Breast epithelium (tissue), 4 donors: ENCODE results near the gene DNMT3A. TPM values are rescaled to one million over a fixed set of nuclear protein-coding genes. Genes with fewer than 3 reads are reported as not detected.

Experiments
- DNase-seq, 2 donors: peaks; one replicate each; pipeline ENCODE4 v3.0.0-alpha.2; 2019; ENCODE audit warnings: low spot score in 2 of 2
- H3K27ac ChIP-seq, 2 donors: fragments of 200-600 bp; sonication (generic) in 1 of 2; one replicate each; pipeline ENCODE4 v1.5.1; 2016 to 2019; ENCODE audit warnings: mild to moderate bottlenecking in 1 of 2
- H3K27me3 ChIP-seq, 2 donors: fragments of 200-600 bp; sonication (generic) in 1 of 2; one replicate each; pipeline versions ENCODE4 v1.5.1 to v1.6.0; 2017 to 2019; ENCODE audit warnings: control low read depth in 1 of 2, mild to moderate bottlenecking in 1 of 2
- H3K36me3 ChIP-seq: fragments of 200-600 bp; one replicate; pipeline ENCODE4 v1.5.1; 2019
- H3K4me1 ChIP-seq, 2 donors: fragments of 200-600 bp; sonication (generic); one replicate each; pipeline ENCODE4 v1.5.1; 2016 to 2019; ENCODE audit warnings: control low read depth in 1 of 2
- H3K4me3 ChIP-seq, 3 donors: fragments of 200-600 bp; sonication (generic); 1 replicate in 2 of 3; 2 replicates in 1 of 3; pipeline ENCODE4 v1.5.1; 2016 to 2019; ENCODE audit warnings: mild to moderate bottlenecking in 3 of 3, moderate library complexity in 2 of 3
- H3K9me3 ChIP-seq, 2 donors: fragments of 200-600 bp; sonication (generic) in 1 of 2; one replicate each; pipeline ENCODE4 v1.5.1; 2016 to 2019; ENCODE audit warnings: control low read depth in 1 of 2
- POLR2A ChIP-seq: fragments of 450-650 bp; IDR thresholded peaks from one replicate; pipeline ENCODE4 v1.6.1; 2016; ENCODE audit warnings: antibody characterized with exemption, mild to moderate bottlenecking, moderate library complexity
- POLR2AphosphoS5 ChIP-seq, 3 donors: sonication (generic); formaldehyde crosslinking; IDR thresholded peaks; one replicate each; pipeline ENCODE4 v1.6.1; 2017; ENCODE audit warnings: antibody characterized with exemption in 3 of 3
- intact Hi-C: fragments of 100-400 bp; cut with DNase I; formaldehyde crosslinking; loops from one replicate; pipeline ENCODE4 v1.15.1; 2023; ENCODE audit warnings: low total_unique reads
- total RNA-seq, 3 donors: library from RNA; depleted of rRNA; stranded (reverse); fragments of >200 nt; gene quantifications; one replicate each; pipeline ENCODE4 v1.1.0, GENCODE V29; 2016
- TF ChIP-seq, protein P1 (sequence below), 3 donors: fragments of 450-650 bp; IDR thresholded peaks; one replicate each; pipeline ENCODE4 v1.5.1; 2016 to 2017; ENCODE audit warnings: antibody characterized with exemption in 3 of 3, mild to moderate bottlenecking in 3 of 3, moderate library complexity in 3 of 3

The DNMT3A gene
- total RNA-seq, 3 donors from 2014 or later, result 8.2 to 21.7 (median 20.0) TPM

DNA sequence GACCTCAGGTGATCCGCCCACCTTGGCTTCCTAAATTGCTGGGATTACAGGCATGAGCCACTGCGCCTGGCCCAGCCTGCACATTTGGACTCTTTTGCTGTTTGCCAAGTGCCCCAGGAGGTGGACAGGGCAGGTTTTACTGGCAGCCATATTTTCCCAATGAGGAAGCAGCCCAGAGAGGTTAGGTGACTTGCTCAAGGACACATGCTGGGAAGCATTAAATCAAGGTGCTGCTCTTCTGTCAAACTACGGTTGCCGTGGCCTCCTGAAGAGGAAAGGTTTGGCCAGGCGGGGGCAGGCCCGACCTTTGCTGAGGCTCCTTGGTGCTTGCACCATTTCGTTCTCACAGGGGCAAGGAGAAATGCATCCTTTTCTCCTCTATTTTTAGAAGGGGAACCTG, 44.0 kb downstream of the DNMT3A start:
- Histone ChIP-seq H3K36me3 (no peaks in the 10 kb centered on the region), H3K27me3 (no peaks in the 10 kb centered on the region), H3K9me3 (no peaks in the 10 kb centered on the region), H3K27ac (no peak overlapping the region), H3K4me1 (peaks cover 0 to 16% of the 10 kb centered on the region in 2 donors), H3K4me3 (no peak overlapping the region)
- intact Hi-C loops, result no loop called here
- TF ChIP-seq, protein P1, sequence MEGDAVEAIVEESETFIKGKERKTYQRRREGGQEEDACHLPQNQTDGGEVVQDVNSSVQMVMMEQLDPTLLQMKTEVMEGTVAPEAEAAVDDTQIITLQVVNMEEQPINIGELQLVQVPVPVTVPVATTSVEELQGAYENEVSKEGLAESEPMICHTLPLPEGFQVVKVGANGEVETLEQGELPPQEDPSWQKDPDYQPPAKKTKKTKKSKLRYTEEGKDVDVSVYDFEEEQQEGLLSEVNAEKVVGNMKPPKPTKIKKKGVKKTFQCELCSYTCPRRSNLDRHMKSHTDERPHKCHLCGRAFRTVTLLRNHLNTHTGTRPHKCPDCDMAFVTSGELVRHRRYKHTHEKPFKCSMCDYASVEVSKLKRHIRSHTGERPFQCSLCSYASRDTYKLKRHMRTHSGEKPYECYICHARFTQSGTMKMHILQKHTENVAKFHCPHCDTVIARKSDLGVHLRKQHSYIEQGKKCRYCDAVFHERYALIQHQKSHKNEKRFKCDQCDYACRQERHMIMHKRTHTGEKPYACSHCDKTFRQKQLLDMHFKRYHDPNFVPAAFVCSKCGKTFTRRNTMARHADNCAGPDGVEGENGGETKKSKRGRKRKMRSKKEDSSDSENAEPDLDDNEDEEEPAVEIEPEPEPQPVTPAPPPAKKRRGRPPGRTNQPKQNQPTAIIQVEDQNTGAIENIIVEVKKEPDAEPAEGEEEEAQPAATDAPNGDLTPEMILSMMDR (IDR thresholded peaks at IDR 0.05), result no peak
- TF ChIP-seq POLR2AphosphoS5 (IDR thresholded peaks at IDR 0.05) (no peak), POLR2A (no peak)
- DNase-seq, result no peak

GRCh38 chr2:25295621-25296020, 46.1 kb downstream of the DNMT3A start:
- peak overlapping the region in 1 of 3 donors; percentile 44 for H3K4me3 ChIP-seq
- H3K27ac ChIP-seq, result peak overlapping the region; percentile 79 to 84

DNA sequence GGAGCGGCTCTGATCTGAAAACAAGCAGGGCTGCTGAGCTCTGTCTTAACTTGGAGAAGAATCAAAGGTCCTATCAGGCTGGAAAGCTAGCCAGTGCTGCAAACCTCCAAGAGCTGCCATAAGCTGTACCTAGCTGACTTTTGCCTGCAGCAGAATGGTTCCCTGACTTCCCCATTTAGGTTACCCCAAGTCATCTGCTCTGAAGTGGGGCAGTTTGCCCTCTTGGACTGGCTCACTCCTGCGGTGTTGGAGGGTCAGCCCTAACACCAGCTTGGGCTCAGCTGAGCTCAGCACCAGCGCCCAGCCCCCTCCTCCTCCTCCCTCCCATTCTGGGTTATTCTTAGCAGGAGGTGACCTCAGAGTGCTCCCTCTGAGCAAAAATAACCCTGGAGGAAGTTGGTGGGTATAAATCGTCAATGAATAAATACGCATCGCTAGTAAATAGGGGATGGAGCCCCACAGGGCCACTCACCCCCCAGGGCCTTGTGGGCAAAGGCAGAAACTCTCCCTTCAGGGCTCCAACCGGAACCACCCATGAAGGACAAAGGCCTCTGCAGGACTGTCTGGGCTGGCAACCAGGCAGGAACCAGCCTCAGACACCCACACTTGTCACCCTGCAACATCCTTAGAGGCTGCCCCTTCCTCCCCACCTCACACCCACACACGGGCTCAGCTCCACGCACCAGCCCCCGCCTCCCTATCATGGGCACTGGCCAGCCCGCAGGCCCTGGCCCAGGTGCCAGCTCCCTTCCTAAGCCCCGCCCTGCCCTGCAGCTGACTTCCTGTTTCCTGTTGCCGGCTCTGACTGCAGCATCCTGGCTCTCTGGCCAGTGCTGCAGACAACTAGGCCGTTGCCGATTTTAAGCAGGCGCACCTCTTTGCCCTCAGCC, 46.9 kb downstream of the DNMT3A start:
- intact Hi-C loops, result no loop called here
- no peak for TF ChIP-seq POLR2AphosphoS5 (IDR thresholded peaks at IDR 0.05)
- TF ChIP-seq, protein P1 (IDR thresholded peaks at IDR 0.05), result no peak
- TF ChIP-seq POLR2A, result no peak
- Histone ChIP-seq H3K9me3 (no peaks in the 10 kb centered on the region), H3K36me3 (no peaks in the 10 kb centered on the region), H3K27me3 (no peaks in the 10 kb centered on the region), H3K4me1 (peaks cover 0 to 16% of the 10 kb centered on the region in 2 donors), H3K27ac (peak overlapping the region; percentile 79 to 84), H3K4me3 (peak overlapping the region in 1 of 3 donors; percentile 44)
- DNase-seq, result peak; percentile 47 to 61

More at GRCh38 chr2:25295621-25296020, 46.1 kb downstream of the DNMT3A start:
- Histone ChIP-seq H3K36me3 (no peaks in the 10 kb centered on the region), H3K9me3 (no peaks in the 10 kb centered on the region), H3K4me1 (peaks cover 0 to 16% of the 10 kb centered on the region in 2 donors), H3K27me3 (no peaks in the 10 kb centered on the region)
- intact Hi-C loops, result no loop called here
- TF ChIP-seq POLR2AphosphoS5 (IDR thresholded peaks at IDR 0.05), result no peak
- no peak for TF ChIP-seq POLR2A
- TF ChIP-seq, protein P1 (IDR thresholded peaks at IDR 0.05), result no peak
- no peak for DNase-seq

GRCh38 chr2:25293958-25294562, 47.7 kb downstream of the DNMT3A start:
- no peaks in the 10 kb centered on the region for H3K27me3 ChIP-seq
- peak overlapping the region; percentile 79 to 84 for H3K27ac ChIP-seq
- DNase-seq, result no peak
- no peaks in the 10 kb centered on the region for H3K9me3 ChIP-seq
- no peaks in the 10 kb centered on the region for H3K36me3 ChIP-seq
- peaks cover 0 to 16% of the 10 kb centered on the region in 2 donors for H3K4me1 ChIP-seq
- H3K4me3 ChIP-seq, result no peak overlapping the region
- intact Hi-C loops, result no loop called here
- TF ChIP-seq, protein P1 (IDR thresholded peaks at IDR 0.05), result no peak
- TF ChIP-seq POLR2A (no peak), POLR2AphosphoS5 (IDR thresholded peaks at IDR 0.05) (no peak)

DNA sequence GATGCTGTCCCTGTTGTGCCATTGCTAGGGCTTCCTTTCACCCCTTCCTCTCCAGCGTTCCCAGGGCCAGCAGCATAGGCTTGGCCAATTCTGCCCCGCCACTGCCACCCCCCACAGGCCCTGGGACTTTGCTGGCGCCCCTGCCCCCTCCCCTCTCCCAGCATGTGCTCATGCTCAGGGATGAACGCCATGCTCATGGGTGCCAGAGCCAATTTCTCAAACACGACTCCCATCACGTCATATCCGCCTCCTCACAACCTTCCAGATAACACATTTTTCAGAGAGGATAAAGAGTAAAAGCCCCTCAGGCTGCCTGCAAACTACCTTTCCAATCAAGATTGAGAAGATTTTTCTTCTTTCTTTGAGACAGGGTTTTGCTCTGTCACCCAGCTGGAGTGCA, 48.6 kb downstream of the DNMT3A start:
- DNase-seq, result no peak
- H3K4me3 ChIP-seq, result no peak overlapping the region
- no peak for TF ChIP-seq POLR2A
- TF ChIP-seq, protein P1 (IDR thresholded peaks at IDR 0.05), result no peak
- no peak for TF ChIP-seq POLR2AphosphoS5 (IDR thresholded peaks at IDR 0.05)
- H3K27me3 ChIP-seq, result no peaks in the 10 kb centered on the region
- H3K27ac ChIP-seq, result no peak overlapping the region
- intact Hi-C loops, result no loop called here
- H3K9me3 ChIP-seq, result no peaks in the 10 kb centered on the region
- no peaks in the 10 kb centered on the region for H3K36me3 ChIP-seq
- peaks cover 0 to 16% of the 10 kb centered on the region in 2 donors for H3K4me1 ChIP-seq
